ENCODE measurements around the gene ARHGAP27.
"Not testable (repeated sequence)": the region's sequence is repeated elsewhere in the genome, so short reads cannot be mapped to it uniquely, and the experiment has no call there.

The ARHGAP27 gene

GRCh38 chr17:45441526-45442310, 9.0 kb upstream of the ARHGAP27 start:
- Mint-ChIP-seq H3K9me3 (no peaks in the 10 kb centered on the region), H3K27ac (no peak overlapping the region), H3K4me3 (no peak overlapping the region), H3K27me3 (ENCODE audit: low read depth, poor library complexity) (peaks cover 2% of the 10 kb centered on the region), H3K4me1 (peaks cover 49% of the 10 kb centered on the region), H3K36me3 (ENCODE audit: low read depth) (peaks cover 4% of the 10 kb centered on the region)
- no peak for DNase-seq
- no peak for TF ChIP-seq CTCF (IDR thresholded peaks at IDR 0.05)

DNA sequence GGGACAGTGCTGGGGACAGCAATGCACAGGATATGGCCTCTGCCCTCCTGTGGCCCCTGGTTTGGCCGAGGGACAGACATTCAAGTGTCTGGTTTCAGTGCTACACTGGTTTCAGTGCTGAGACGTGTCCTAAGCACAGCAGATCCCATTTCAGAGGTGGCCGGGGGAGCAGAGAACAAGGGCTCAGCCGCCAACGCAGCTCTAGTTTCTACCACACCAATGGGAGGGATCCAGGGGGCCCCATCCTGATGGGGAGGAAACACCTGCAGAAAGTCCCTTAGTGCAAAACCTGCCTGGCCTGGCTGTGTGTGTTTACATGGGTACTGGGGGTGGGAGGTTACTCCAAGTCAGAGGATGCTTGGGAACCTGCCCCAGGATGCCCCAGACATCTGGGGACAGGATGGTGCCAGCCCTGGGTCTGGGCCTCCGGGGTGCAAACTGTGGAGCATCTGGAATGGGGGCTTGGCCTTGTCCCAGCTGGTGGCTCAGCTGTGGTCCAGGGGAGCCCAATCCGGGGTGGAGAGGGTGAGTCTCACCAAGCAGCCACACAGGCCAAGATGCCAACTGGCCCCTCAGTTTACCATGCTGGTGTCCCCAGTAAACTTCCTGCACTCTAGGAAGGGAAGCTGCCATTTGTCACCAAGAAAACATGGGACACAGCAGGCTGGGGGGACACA, 8.3 kb upstream of the ARHGAP27 start:
- H3K27me3 Mint-ChIP-seq (ENCODE audit: low read depth, poor library complexity); DNase-seq; H3K36me3 Mint-ChIP-seq (ENCODE audit: low read depth); H3K4me3 Mint-ChIP-seq; H3K27ac Mint-ChIP-seq; H3K9me3 Mint-ChIP-seq: not testable (repeated sequence)
- peaks cover 54% of the 10 kb centered on the region for H3K4me1 Mint-ChIP-seq

DNA sequence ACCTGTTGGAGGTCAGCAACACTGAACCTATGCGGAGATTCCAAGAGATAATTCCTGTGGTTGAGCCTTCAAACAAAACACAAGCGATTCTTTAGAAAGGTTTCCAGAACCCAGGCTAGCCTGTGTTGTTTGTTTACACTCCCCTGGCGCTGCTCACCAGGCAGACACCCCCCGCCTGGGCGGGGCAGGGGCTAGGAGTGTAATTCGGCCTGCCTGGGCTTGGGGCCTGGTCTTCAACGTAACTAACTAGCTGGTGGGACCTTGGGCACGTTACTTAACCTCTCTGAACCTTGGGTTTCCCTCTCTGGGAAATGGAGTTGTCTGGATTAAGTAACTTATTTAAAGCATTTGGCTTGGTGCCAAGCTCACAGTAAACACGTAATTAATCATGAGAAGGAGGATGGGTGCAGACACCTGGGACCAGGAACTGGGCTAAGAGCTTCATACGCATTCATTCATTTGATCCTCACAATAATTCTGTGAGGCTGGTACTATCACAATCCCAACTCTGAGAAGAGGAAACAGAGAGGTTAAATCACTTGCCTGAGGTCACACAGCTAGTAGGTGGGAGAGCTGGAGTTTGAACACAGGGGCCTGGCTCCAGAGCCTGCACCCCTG, 7.6 kb upstream of the ARHGAP27 start:
- no peak for DNase-seq
- Mint-ChIP-seq H3K27me3 (ENCODE audit: low read depth, poor library complexity) (peaks cover 9% of the 10 kb centered on the region), H3K9me3 (no peaks in the 10 kb centered on the region), H3K36me3 (ENCODE audit: low read depth) (peaks cover 4% of the 10 kb centered on the region), H3K4me3 (peak overlapping the region; percentile 43), H3K4me1 (peaks cover 58% of the 10 kb centered on the region), H3K27ac (peak overlapping the region; percentile 18)
- no peak for TF ChIP-seq CTCF (IDR thresholded peaks at IDR 0.05)

- H3K4me1 Mint-ChIP-seq = peaks cover 61% of the 10 kb centered on the region
- TF ChIP-seq CTCF (IDR thresholded peaks at IDR 0.05) = no peak
- no peak overlapping the region for H3K27ac Mint-ChIP-seq
- H3K27me3 Mint-ChIP-seq (ENCODE audit: low read depth, poor library complexity) = peaks cover 20% of the 10 kb centered on the region
- no peaks in the 10 kb centered on the region for H3K36me3 Mint-ChIP-seq (ENCODE audit: low read depth)
- H3K4me3 Mint-ChIP-seq = no peak overlapping the region
- no peak for DNase-seq
- H3K9me3 Mint-ChIP-seq = no peaks in the 10 kb centered on the region
Observed at GRCh38 chr17:45438931-45439610, 6.4 kb upstream of the ARHGAP27 start.

DNA sequence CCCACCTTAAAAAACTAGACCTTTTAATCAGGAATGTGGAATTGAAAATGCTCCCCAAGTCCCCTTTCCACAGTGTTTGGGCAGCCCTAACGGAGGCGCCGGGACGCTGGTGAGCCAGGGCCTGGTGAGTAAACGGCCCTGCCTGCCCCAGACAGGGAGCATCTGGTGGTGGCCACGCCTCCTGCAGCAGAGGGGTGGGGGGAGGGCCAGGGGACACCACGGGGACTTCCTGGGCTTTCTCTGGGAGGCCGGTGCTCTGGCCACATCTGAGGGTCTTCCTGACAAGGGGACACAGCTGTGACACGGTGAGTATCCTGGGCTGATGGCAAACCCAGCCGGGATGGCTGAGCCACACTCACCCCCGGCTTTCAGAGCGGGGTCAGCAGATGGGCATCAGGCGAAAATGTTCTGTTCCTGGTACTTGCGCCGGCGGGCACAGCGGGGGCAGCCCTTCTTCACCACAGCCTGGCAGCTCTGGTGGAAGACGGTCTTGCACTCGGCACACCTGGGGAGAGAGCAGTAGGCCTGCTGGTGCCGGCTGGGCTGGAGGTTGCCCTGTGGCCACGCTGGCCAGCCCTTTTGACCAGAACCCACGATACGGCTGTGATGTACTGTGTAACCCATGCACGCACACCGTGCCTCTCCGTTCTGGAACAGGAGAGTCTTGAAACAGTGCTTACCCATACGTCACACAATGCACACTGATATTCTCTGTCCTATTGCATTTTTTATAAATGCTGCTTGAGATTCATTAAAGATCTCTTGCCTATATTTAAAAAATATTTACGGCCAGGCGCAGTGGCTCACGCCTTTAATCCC, 5.0 kb upstream of the ARHGAP27 start:
- TF ChIP-seq CTCF (IDR thresholded peaks at IDR 0.05) = no peak
- DNase-seq = no peak
- no peak overlapping the region for H3K27ac Mint-ChIP-seq
- no peaks in the 10 kb centered on the region for H3K9me3 Mint-ChIP-seq
- no peaks in the 10 kb centered on the region for H3K36me3 Mint-ChIP-seq (ENCODE audit: low read depth)
- no peak overlapping the region for H3K4me3 Mint-ChIP-seq
- H3K27me3 Mint-ChIP-seq (ENCODE audit: low read depth, poor library complexity) = peaks cover 34% of the 10 kb centered on the region
- peaks cover 61% of the 10 kb centered on the region for H3K4me1 Mint-ChIP-seq
